ENCODE measurements around the gene PSMC4. TPM values are rescaled to one million over a fixed set of nuclear protein-coding genes. Genes with fewer than 3 reads are reported as not detected.

The PSMC4 gene
- polyA plus RNA-seq, 3 donors: 67.0 to 85.8 (median 79.6) TPM

- no peak overlapping the region for H3K27ac ChIP-seq (ENCODE audit: low read depth in 1 of 2, low read length in 2 of 2)
- no peak overlapping the region for H3K4me2 ChIP-seq (replicated peaks; ENCODE audit: extremely low read depth, low read length, poor library complexity, severe bottlenecking)
- H3K4me1 ChIP-seq (ENCODE audit: control insufficient read depth in 1 of 2, insufficient read depth in 2 of 2, low read length in 2 of 2): peaks cover 7 to 13% of the 10 kb centered on the region in 2 donors
- Mint-ChIP-seq H3K9me3 (peaks cover 3 to 15% (median 8%) of the 10 kb centered on the region in 7 donors), H3K4me3 (peak overlapping the region in 1 of 2 donors; percentile 76), H3K27ac (peak overlapping the region in 1 of 7 donors; percentile 22), H3K27me3 (ENCODE audit: low read depth in 3 of 3) (peaks cover 81 to 97% (median 88%) of the 10 kb centered on the region in 3 donors), H3K4me1 (peaks cover 9% of the 10 kb centered on the region), H3K36me3 (peaks cover 0 to 4% of the 10 kb centered on the region in 2 donors)
- H3K4me3 ChIP-seq (replicated peaks in 1 of 3; ENCODE audit: low read depth in 2 of 3, low read length in 3 of 3): no peak overlapping the region
- H3K9ac ChIP-seq (ENCODE audit: insufficient read depth, low read length, poor library complexity, severe bottlenecking): no peak overlapping the region
- H4K20me1 ChIP-seq (ENCODE audit: insufficient read depth, low read length): no peaks in the 10 kb centered on the region
- H3K27me3 ChIP-seq (ENCODE audit: control insufficient read depth in 2 of 2, insufficient read depth in 2 of 2, low read length in 2 of 2): peaks cover 35 to 89% of the 10 kb centered on the region in 2 donors
- 100% methylated on average over 1 of the region's 3 CpGs for WGBS (ENCODE audit: insufficient coverage)
- no peaks in the 10 kb centered on the region for H3K79me2 ChIP-seq (ENCODE audit: insufficient read depth, low read length)
- H3K9me3 ChIP-seq (replicated peaks in 1 of 2; ENCODE audit: control insufficient read depth in 1 of 2, insufficient read depth in 1 of 2, low read length in 2 of 2): peaks cover 4% of the 10 kb centered on the region in 2 donors
- TF ChIP-seq CTCF (IDR thresholded peaks at IDR 0.05): no peak
- DNase-seq: no peak
- no peaks in the 10 kb centered on the region for H3K36me3 ChIP-seq (replicated peaks in 1 of 2; ENCODE audit: control insufficient read depth in 1 of 2, insufficient read depth in 2 of 2, low read length in 2 of 2)
- H2AFZ ChIP-seq (ENCODE audit: insufficient read depth, low read depth, low read length, poor library complexity, severe bottlenecking): no peak overlapping the region
- intact Hi-C loops (cut with micrococcal nuclease): loop anchor here (5.0 kb wide), 2 partner anchors 33 to 38 kb away; no protein-coding TSS in a partner anchor
Measured at GRCh38 chr19:39929750-39930149, 41.2 kb upstream of the PSMC4 start.

GRCh38 chr19:39934584-39935363, 36.2 kb upstream of the PSMC4 start, which contains the start of gene FCGBP:
Gene FCGBP, minus strand, starts transcription at chr19:39934634.
- no peak within 1 kb of the TSS for H3K27ac Mint-ChIP-seq
- WGBS (ENCODE audit: insufficient coverage): 75% methylated on average over 5 of the region's 5 CpGs

More at GRCh38 chr19:39934584-39935363, 36.2 kb upstream of the PSMC4 start, which contains the start of gene FCGBP:
- Histone ChIP-seq H3K4me1 (ENCODE audit: control insufficient read depth in 1 of 2, insufficient read depth in 2 of 2, low read length in 2 of 2) (peaks cover 28 to 51% of the 10 kb centered on the region in 2 donors), H3K9ac (ENCODE audit: insufficient read depth, low read length, poor library complexity, severe bottlenecking) (no peak within 1 kb of the TSS), H4K20me1 (ENCODE audit: insufficient read depth, low read length) (no peaks in the 10 kb centered on the region), H3K4me2 (replicated peaks; ENCODE audit: extremely low read depth, low read length, poor library complexity, severe bottlenecking) (no peak within 1 kb of the TSS), H3K9me3 (replicated peaks in 1 of 2; ENCODE audit: control insufficient read depth in 1 of 2, insufficient read depth in 1 of 2, low read length in 2 of 2) (peaks cover 6 to 15% of the 10 kb centered on the region in 2 donors), H3K79me2 (ENCODE audit: insufficient read depth, low read length) (no peaks in the 10 kb centered on the region), H3K4me3 (replicated peaks in 1 of 3; ENCODE audit: low read depth in 2 of 3, low read length in 3 of 3) (no peak within 1 kb of the TSS), H3K36me3 (replicated peaks in 1 of 2; ENCODE audit: control insufficient read depth in 1 of 2, insufficient read depth in 2 of 2, low read length in 2 of 2) (no peaks in the 10 kb centered on the region), H3K27ac (ENCODE audit: low read depth in 1 of 2, low read length in 2 of 2) (no peak within 1 kb of the TSS), H3K27me3 (ENCODE audit: control insufficient read depth in 2 of 2, insufficient read depth in 2 of 2, low read length in 2 of 2) (peaks cover 42 to 86% of the 10 kb centered on the region in 2 donors), H2AFZ (ENCODE audit: insufficient read depth, low read depth, low read length, poor library complexity, severe bottlenecking) (no peak within 1 kb of the TSS)
- intact Hi-C loops (cut with micrococcal nuclease): loop anchor here in 1 of 2 donors (5.0 kb wide), 1 partner anchor 33 kb away; no protein-coding TSS in a partner anchor
- Mint-ChIP-seq H3K27me3 (ENCODE audit: low read depth in 3 of 3) (peaks cover 82 to 98% (median 92%) of the 10 kb centered on the region in 3 donors), H3K36me3 (peaks cover 3 to 8% of the 10 kb centered on the region in 2 donors), H3K9me3 (peaks cover 9 to 26% (median 17%) of the 10 kb centered on the region in 7 donors), H3K4me3 (peak within 1 kb of the TSS in 1 of 2 donors; percentile 83), H3K4me1 (peaks cover 36% of the 10 kb centered on the region)
- TF ChIP-seq CTCF (IDR thresholded peaks at IDR 0.05): no peak
- DNase-seq: peak in 1 of 3 donors; percentile 19

Measured in CD14-positive monocyte (primary cell).